Left renal pelvis (tissue), 4 donors: Measurements from ENCODE around the gene STAT3. TPM values are rescaled to one million over a fixed set of nuclear protein-coding genes. Genes with fewer than 3 reads are reported as not detected.
"Not testable (repeated sequence)": the region's sequence is repeated elsewhere in the genome, so short reads cannot be mapped to it uniquely, and the experiment has no call there.

Experiments
- DNase-seq, 4 donors: peaks; one replicate each; pipeline ENCODE4 v3.0.0-alpha.2; 2013; ENCODE audit warnings: low read depth in 4 of 4, low spot score in 3 of 4
- polyA plus RNA-seq, 4 donors: library from polyadenylated mRNA; unstranded; fragments of 120-200 nt; gene quantifications; one replicate each; pipeline ENCODE4 v1.2.1, GENCODE V29; 2013; ENCODE audit not compliant: insufficient read length in 4 of 4

The STAT3 gene
- polyA plus RNA-seq = 10 to 100 TPM; 59.7 to 70.3 (median 64.9) TPM

DNA sequence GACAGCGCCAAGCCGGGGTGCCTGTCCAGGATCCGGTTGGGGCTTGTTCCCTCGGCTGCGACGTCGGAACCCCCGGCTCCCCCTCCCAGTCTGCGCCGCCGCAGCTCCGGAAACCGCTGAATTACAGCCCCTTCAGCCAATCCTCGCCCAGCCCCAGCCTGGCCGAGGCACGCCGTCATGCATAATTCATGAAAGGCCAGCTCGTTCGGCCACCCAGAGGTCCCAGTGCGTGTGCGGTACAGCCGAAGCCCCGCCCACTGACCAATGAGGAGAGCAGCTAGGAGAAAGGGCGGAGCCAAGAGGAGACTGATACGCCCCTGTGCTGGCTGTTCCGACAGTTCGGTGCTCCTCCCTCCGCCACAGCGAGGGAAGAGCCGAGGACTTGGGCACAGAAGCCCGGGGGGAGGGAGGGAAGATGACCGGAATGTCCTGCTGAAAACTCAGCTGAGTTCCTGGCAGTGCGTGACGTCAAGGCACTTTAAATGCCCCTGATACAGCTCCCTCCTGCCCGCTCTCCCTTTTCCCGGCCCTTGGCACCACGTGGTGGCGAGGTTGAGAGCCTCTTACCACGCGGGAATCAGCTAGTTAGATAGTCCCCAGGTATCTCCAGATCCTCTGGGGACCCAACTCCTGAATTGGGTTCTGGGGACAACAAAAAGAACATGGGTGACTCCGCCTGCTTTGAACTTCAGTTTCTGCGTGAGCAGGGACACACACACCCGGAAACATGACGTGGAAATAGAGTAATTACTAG lies at the start of gene STAT3:
TSS of gene STAT3 (minus strand) at position 62 of the 754 bp plus-strand sequence. CDS start 39,926 bp downstream, outside the sequence.
- DNase-seq = peak; percentile 100

DNA sequence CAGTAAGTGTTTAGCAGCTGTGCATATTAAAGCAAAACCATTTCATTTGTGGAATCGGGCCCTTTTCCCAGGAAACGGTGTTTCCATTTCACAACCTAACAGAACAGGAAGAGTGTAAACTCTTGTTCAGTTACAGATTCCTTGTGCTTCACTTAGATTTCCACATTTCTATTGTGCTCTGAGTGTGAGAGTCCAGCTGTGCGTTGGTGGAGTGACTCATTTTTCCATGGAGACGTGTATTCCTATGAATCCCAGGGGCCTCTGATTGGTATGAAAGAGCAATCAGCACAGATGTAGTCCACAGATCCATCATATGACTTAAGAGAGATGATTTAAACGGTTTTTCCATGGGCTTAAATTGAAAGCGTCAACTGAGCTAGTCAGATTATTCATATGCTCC lies 48.1 kb upstream of the STAT3 start:
- no peak for DNase-seq

DNA sequence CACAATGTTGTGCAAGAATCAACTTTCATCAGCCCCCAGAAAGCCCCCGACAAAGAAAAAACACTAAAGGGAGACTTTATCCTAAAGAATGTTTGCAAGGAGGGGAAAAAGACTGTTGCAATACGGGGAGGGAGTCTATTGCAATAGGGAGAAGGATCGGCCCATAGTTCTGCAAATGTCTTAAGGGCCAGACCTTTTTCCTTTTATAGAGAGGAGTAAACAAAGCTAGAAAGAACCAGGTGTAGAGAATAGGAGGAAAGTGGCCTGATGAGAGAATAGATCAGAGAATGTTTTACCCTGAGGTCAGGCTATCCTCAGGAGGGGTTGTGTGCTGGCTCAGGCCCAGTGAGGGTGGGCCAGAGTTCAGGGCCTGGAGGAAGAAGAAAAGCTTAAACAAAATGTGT lies 43.5 kb upstream of the STAT3 start:
- DNase-seq = no peak

DNA sequence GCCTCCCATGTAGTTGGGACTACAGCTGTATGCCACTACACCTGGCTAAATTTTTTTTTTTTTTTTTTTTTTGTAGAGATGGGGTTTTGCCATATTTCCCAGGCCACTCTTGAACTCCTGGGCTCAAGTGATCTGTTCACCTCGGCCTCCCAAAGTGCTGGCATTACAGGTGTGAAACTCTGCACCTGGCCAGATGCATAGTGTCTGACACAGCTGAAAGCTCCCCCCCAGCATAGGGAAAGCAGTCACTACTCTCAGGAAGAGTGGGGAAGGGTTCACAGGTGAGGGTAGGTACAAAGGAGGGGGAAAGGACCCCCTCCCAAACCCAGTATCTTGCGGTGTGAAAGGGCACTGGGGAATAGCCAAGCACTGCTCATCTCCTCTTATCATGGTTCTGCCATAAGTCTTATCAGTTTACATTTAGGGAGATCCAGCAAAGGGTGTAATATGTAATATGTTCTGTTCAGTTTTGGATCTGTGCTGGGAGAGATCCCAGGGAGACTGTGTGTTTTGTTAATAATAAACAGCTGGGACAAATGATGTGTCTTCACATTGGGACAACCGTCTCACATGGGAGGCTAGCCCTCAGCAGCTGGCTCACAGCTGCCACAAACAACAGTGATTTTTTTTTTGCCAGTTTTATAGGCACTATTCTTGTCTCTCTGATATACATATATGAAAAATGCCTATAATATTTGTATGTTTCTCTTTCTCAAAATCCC lies 41.6 kb upstream of the STAT3 start:
- DNase-seq = no peak

DNA sequence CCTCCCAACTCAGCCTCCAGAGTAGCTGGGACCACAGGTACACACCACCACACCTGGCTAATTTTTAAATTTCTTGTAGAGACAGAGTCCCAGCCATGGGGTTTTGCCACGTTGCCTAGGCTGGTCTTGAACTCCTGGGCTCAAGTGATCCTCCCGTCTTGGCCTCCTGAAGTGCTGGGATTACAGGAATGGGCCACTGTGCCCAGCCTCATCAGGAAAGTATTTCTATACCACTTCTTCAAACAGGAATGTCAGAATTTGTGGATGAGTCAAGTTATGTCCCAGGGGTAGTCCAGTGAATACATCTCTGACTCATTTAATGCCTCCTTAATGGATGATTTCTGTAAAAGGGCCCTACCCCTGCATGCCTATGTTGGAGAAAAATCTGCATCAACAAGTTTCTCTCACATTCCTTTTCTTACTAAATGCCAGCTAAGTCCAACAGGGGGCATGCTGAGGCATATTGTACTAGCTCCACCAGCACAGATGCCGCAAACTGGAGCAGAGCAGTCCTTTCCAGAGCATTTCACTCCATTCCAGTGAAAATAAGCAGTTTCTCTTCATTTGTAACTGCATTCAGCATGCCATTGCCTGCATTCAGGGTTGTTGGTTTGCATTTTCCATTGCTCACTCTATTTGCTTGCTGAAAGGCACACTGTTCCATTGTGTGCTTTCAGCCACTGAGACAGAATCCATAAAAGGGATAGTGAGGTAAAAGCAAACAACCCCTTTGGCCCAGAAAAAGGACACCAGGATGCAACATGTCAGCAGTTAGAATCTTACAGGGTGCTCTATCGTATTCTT lies 40.1 kb upstream of the STAT3 start:
- DNase-seq = peak in 1 of 4 donors; percentile 62

DNA sequence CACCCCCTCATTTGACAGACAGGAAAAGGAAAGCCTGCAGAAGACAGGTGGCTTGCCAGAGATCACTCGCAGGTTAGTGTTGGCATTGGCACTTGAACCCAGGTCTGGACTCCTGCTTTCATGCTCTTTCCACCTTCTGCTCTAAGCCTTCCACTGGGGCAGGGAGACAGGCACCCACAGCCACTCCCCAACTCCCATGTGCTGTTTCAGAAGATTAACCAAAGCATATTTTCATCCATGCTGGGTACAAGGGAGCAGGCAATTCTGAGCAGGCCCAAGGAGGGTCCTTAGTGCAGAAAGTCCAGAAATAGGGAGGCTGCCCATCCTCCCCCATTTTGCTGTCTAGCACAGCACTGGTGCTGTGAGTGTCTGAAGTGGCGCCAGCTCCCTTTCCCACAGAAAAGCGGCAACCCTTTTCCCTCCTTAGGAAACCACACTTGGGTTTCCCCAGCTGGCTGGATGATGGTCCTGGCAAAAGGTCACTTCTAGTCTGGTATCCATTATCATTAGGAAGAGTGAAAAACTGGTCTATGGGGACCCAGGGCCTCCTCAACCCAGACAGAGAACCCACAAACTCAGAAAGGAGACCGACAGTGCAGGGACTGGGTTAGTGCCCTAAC lies 36.9 kb upstream of the STAT3 start:
- DNase-seq = no peak

DNA sequence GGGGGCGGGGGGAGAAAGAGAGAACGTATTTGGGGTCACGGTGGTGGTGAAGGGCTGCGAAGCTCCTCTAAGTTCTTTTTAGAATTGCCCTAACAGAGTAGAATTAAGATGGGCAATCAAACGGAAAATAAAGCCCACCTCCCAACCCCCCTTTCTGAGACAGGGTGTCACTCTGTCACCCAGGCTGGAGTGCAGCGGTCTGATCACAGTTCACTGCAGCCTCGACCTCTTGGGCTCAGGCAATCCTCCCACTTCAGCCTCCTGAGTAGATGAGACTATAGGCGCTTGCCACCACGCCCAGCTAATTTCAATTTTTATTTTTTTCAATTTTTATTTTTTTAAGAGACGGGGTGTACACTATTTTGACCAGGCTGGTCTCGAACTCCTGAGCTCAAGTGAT lies 35.5 kb upstream of the STAT3 start:
- no peak for DNase-seq

DNA sequence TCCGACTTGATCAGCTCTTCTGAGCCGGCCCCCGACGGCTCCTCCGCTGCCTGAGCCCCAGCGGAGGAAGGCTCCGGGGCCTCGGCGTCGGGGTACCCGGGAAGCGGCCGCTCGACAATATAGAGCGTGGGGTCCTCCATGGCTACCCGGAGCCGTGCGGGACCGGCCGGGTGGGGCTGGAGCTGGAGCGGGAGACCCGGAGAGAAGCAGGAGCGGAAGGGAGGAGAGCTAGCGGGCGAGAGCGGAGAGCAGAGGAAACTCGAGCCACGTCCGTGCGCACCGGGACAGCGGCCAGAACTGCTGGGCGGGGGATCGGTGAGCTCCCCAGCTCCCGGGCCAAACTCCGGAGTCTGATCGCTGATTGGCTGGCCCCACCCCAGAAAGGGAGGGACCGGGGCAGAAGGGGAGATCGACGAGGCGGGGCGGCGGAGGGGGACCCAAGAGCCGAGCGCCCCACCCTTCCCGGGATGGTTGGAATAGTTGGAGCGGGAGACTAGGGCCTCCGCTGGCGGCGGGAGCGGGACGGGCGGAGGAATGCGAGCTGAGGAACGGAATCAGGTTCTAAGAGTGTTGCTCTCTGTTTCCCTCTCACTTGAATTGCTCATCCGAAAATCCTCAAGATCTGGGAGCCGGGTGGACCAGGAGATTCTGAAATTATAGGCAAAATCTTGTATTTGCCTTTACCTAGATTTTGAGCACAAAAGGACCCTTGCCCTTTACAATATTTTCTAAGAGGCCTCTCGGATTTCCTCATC lies 34.9 kb upstream of the STAT3 start, which contains the start of gene CAVIN1:
TSS of gene CAVIN1 (minus strand) at position 299 of the 755 bp plus-strand sequence. CDS start at position 140, 159 bp downstream.
- peak; percentile 76 to 85 (median 84) for DNase-seq

DNA sequence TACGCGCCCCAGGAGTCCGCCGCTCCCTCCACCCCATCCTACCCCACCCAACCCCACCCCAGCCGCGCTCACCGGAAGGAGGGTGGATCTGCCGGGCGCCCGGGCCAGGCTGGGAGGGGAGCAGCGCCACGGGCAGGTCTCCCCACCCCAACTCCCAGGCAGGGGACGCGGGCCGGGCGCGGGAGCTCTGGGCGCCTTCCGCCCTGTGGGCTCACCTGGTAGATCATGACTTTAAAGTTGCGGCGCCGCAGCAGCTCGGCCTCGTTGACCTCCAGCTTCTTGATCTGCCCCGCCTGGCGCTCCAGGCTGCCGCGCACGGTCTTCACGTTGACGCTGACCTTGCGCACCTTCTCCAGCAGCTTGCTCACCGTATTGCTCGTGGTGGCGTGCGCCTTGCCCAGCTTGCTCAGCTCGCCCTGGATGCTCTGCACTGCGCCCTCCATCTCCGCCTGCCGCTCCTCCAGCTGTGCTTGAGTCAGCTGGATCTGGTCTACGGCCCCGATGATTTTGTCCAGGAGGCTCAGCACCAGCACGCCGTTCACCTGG lies 34.2 kb upstream of the STAT3 start:
- DNase-seq = no peak

DNA sequence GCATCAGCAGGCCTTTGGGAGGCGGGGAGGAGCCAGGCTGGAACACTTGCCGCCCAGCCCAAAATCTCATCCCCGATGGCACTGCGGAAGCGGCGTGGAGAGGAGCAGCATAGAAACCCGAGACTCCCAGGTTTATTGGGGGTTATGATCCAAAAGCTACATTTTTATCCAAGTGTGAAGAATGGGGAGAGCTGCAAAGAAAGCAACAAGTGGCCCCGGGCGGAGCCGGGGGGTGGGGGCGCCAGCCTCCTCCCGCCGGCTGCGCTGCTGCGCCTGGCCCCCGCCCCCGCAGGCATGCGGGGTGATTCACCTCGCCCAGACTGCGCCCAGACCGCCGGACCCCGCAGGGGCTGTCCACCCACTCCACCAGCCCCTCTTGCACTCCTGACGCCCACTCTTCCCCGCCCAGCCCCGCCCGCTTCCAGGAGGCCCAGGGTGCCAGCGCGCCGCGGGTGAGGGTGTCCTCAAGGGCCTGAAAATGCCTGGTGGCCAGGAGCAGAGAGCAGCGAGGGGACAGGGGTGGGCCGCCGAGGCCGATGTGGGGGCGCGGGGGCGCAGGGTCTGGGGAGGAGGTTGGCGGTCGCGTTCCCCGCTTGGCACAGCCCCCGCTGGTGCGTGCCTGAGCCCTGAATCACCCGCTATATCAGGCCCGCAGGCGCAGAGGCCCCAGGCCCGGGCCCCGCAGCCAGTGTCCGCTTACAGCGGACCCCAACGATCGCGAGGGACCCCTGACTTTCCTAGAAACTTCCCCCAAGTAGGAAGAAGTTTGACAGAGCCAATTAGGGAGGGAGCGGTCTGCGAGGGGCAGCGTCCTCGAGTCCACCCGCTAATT lies 33.5 kb upstream of the STAT3 start:
- DNase-seq = no peak

DNA sequence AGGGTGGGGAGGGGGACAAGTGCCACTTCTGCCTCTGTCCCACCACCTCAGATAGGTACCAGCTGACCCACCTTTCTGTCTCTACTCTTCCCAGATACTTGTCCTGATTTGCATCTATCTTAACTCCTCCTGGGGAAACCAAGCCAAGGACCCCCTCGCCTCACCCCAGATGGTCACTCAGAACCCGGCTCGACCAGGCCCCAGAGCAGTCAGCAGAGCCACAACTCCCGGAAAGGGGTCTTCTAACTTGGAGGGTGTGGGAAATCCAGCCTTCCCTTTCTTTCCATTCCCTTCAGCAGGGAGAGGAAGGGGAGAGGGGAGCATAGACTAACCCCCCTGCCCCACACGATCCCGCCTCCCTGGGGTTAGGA lies 32.9 kb upstream of the STAT3 start:
- no peak for DNase-seq

DNA sequence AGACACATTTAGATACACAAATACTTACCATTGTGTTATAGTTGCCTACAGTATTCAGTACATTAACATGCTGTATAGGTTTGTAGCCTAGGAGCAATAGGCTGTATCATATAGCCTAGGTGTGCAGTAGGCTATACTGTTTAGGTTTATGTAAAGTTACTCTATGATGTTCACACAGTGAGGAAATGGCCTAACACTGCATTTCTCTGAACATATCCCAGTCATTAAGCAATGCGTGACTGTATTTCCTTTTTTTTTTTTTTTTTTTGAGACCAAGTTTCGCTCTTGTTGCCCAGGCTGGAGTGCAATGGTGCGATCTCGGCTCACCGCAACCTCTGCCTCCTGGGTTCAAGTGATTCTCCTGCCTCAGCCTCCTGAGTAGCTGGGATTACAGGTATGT lies 29.7 kb upstream of the STAT3 start:
- not testable (repeated sequence) for DNase-seq

DNA sequence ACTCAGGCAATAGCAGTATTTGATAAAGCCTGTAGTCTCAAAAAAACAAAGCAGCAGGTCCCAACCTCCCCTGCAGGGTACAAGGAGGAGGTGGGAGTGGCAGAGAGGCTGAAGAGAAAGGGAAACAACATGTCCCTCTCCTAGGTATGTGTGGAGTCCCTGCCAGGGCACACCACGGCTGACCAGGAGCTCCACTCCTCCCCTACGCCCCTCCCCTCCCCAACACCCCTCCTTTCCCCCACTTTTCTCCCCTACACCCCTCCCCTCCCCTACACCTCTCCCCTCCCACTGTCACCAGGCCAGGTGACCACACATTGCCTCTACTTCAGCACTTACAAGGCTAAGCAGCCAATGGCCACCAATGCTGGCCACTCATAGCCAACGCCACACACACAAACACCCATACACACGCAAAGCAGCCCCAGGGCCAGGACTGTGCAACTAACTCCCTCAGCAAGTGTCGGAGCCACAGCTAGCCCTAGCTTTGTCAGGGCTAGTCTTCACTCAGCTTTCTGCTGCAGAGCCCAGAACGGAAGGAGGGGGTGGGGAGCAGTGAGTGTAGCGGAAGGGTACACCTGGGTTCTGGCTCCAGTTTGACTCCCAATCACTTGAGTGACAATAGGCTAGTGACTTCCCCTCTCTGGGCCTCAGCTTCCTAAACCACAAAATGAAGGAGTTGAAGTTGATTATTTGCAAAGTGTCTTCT lies 26.6 kb upstream of the STAT3 start:
- DNase-seq = no peak

DNA sequence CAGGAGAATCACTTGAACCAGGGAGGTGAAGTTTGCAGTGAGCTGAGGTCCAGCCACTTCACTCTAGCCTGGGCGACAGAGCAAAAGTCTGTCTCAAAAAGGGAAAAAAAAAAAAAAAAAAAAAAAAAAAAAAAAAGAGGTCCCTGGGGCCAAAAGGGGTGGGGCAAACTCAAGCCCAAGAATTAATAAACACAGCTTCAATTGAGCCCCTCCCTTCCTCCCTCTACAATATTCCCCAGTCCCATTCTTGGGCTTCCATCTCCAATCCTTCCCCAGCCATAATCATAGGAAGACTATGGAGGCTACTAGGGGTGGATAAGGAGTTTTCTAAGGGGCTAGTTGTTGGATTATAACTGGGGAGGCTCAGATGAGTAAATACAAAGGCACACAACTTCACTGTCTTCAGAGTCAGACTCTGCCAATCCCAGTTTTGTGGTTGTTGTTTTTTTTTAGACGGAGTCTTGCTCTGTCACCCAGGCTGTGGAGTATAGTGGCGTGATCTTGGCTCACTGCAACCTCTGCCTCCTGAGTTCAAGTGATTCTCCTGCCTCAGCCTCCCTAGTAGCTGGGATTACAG lies 25.3 kb upstream of the STAT3 start:
- no peak for DNase-seq

DNA sequence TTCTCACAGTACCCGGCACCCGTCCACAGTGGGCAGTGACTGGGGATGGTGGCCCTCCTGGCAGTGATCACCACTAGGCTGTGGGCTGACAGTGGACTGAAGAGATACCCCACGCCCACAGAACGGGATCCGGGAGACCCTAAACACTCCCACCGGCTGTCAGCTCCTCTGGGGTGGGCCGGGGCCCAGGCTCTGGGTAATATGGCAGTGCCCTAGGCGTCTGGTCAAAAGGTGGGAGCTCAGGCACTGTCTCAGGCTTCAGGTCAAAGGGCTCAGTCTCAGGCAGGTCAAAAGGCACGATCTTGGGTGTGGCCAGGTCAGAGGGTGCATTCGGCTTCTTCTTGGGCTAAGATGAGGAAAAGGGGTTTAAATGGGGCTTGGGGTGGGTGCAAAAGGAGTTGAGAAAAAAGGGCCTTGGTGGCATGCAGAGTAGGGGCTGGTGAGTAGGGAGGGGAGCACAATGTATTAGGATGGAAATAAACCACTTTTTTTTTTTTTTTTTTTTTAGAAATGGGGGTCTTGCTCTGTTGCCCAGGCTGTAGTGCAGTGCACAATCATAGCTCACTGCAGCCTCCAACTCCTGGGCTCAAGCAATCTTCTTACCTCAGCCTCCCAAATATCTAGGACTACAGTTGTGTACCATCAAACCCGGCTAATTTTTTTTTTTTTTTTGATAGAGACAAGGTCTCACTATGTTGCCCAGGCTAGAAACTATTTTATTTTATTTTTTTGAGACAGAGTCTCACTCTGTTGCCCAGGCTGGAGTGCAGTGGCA lies 23.9 kb upstream of the STAT3 start:
- DNase-seq = no peak

DNA sequence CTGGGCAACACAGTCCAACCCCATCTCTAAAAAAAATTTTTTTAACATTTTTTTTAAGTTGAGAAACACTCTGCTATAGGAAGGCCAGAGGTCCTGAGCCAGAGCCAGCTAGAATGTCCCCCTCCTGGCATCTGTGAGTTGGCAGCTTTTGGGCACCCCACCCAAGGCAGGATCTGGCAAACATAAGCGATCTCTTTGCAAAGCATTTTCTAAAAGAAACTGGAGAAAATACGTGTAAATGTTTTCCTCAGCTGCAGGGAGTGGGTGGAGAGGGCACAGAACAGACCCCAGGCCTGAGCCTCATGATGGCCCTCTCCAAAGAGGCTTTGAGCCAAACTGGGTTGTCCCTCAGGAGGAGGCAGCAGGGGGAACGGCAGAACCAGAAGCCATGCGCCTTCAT lies 23.1 kb upstream of the STAT3 start:
- DNase-seq = no peak

DNA sequence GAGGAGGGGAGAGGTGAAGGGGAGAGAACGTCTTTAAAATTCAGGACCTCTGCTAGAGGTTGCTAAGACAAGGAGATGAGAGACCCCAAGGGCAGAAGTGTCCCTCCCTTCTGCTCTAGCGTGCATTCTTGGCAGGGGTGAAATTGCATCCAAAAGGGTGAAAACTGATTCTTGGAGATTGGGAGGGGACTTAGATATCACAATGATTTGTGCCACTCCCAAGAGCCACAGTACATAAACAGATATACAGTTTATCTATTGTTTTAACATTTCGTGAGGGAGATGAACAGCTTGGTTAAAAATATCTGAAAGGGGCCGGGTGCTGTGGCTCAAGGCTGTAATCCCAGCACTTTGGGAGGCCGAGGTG lies 22.1 kb upstream of the STAT3 start:
- no peak for DNase-seq
